Stimulated activated CD4-positive, alpha-beta T cell treated with anti-CD3 and anti-CD28 coated beads, Interleukin-12 subunit alpha, Interleukin-12 subunit beta, amount 100 ng/mL, for 4 hours (primary cell): Measurements from ENCODE around the gene CFLAR.

Source experiments
- DNase-seq: peaks from one replicate; pipeline ENCODE4 v3.0.0-alpha.2; 2020

The CFLAR gene

GRCh38 chr2:201223089-201224073 lies 107.4 kb downstream of the CFLAR start:
- no peak for DNase-seq
